ENCODE results near the gene MRPL44. TPM values are rescaled to one million over a fixed set of nuclear protein-coding genes. Genes with fewer than 3 reads are reported as not detected.

Gene MRPL44
- polyA plus RNA-seq, 1 experiment: 24.3 TPM

GRCh38 chr2:223969856-223970255, 12.6 kb downstream of the MRPL44 start:
- TF ChIP-seq CTCF (IDR thresholded peaks at IDR 0.05; ENCODE audit: low read depth, low read length): no peak
- DNase-seq (ENCODE audit: low read depth, low spot score): no peak
- no peaks in the 10 kb centered on the region for H3K9me3 ChIP-seq (ENCODE audit: control insufficient read depth, insufficient read depth, low read length)
- CTCF ChIA-PET: interaction anchor here (0.8 to 8.4 kb wide), 48 partner anchors 9 to 808 kb away, joined by 3 to 309 read pairs (median 5); no protein-coding TSS in a partner anchor
- no peaks in the 10 kb centered on the region for H3K27me3 ChIP-seq (ENCODE audit: control insufficient read depth, insufficient read depth, low read length)
- POLR2A ChIA-PET: no interaction called here
- H3K4me3 ChIP-seq (ENCODE audit: low read depth, low read length): no peak overlapping the region
- no peak overlapping the region for H3K27ac ChIP-seq (ENCODE audit: low read depth, low read length)

- Histone ChIP-seq H3K27me3 (ENCODE audit: control insufficient read depth, insufficient read depth, low read length) (no peaks in the 10 kb centered on the region), H3K27ac (ENCODE audit: low read depth, low read length) (no peak overlapping the region), H3K9me3 (ENCODE audit: control insufficient read depth, insufficient read depth, low read length) (no peaks in the 10 kb centered on the region), H3K4me3 (ENCODE audit: low read depth, low read length) (no peak overlapping the region)
- ChIA-PET CTCF (interaction anchor here (0.6 to 8.4 kb wide), 59 partner anchors 8 to 837 kb away, joined by 3 to 309 read pairs (median 4); no protein-coding TSS in a partner anchor), POLR2A (no interaction called here)
- DNase-seq (ENCODE audit: low read depth, low spot score): no peak
- peak; percentile 93 for TF ChIP-seq CTCF (IDR thresholded peaks at IDR 0.05; ENCODE audit: low read depth, low read length)
Measured at GRCh38 chr2:223970343-223971128, 13.3 kb downstream of the MRPL44 start.

DNA sequence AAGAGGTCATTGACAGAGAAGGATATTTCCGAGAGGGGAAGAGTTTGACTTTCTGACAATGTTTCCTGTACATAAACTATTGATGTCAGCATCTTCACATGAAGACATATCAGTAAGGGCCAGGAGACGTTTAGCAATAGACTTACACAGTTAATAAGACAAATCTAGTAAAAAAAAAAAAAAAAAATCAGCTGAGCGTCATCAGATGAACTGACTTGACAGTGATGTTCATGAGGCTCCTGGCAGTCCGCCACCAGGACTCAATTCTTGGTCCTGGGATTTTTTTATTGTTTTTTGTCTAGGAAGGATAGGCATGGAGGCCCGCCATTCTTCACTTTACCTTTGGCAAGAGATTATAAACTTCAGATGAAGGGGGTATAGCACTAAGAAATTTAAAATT, 14.5 kb downstream of the MRPL44 start:
- ChIA-PET CTCF (interaction anchor here (0.6 to 8.4 kb wide), 16 partner anchors 7 to 478 kb away, joined by 3 to 309 read pairs (median 12); partner anchors contain the start of gene MRPL44), POLR2A (no interaction called here)
- Histone ChIP-seq H3K27ac (ENCODE audit: low read depth, low read length) (no peak overlapping the region), H3K9me3 (ENCODE audit: control insufficient read depth, insufficient read depth, low read length) (no peaks in the 10 kb centered on the region), H3K27me3 (ENCODE audit: control insufficient read depth, insufficient read depth, low read length) (no peaks in the 10 kb centered on the region), H3K4me3 (ENCODE audit: low read depth, low read length) (no peak overlapping the region)
- no peak for TF ChIP-seq CTCF (IDR thresholded peaks at IDR 0.05; ENCODE audit: low read depth, low read length)
- DNase-seq (ENCODE audit: low read depth, low spot score): no peak

GRCh38 chr2:223972656-223973102, 15.4 kb downstream of the MRPL44 start:
- POLR2A ChIA-PET: no interaction called here
- Histone ChIP-seq H3K27ac (ENCODE audit: low read depth, low read length) (no peak overlapping the region), H3K27me3 (ENCODE audit: control insufficient read depth, insufficient read depth, low read length) (no peaks in the 10 kb centered on the region), H3K9me3 (ENCODE audit: control insufficient read depth, insufficient read depth, low read length) (no peaks in the 10 kb centered on the region), H3K4me3 (ENCODE audit: low read depth, low read length) (no peak overlapping the region)
- CTCF ChIA-PET: interaction anchor here (0.8 to 8.4 kb wide), 6 partner anchors 9 to 397 kb away, joined by 3 to 309 read pairs (median 44); partner anchors contain the start of gene MRPL44
- TF ChIP-seq CTCF (IDR thresholded peaks at IDR 0.05; ENCODE audit: low read depth, low read length): no peak
- DNase-seq (ENCODE audit: low read depth, low spot score): no peak

GRCh38 chr2:223973606-223974005, 16.3 kb downstream of the MRPL44 start:
- ChIA-PET CTCF (interaction anchor here (7.7 to 8.4 kb wide), 2 partner anchors 19 to 312 kb away, joined by 137 to 309 read pairs; no protein-coding TSS in a partner anchor), POLR2A (no interaction called here)
- no peaks in the 10 kb centered on the region for H3K27me3 ChIP-seq (ENCODE audit: control insufficient read depth, insufficient read depth, low read length)
- H3K9me3 ChIP-seq (ENCODE audit: control insufficient read depth, insufficient read depth, low read length): no peaks in the 10 kb centered on the region
- no peak overlapping the region for H3K4me3 ChIP-seq (ENCODE audit: low read depth, low read length)
- no peak overlapping the region for H3K27ac ChIP-seq (ENCODE audit: low read depth, low read length)
- no peak for DNase-seq (ENCODE audit: low read depth, low spot score)
- no peak for TF ChIP-seq CTCF (IDR thresholded peaks at IDR 0.05; ENCODE audit: low read depth, low read length)

All from AG04450 (cell line).